Tibial nerve (tissue), 4 donors: Measurements from ENCODE around the gene KRT40. TPM values are rescaled to one million over a fixed set of nuclear protein-coding genes. Genes with fewer than 3 reads are reported as not detected.
"Not testable (repeated sequence)": the region's sequence is repeated elsewhere in the genome, so short reads cannot be mapped to it uniquely, and the experiment has no call there.

Experiments used
- DNase-seq, 2 donors: peaks; one replicate each; pipeline ENCODE4 v3.0.0-alpha.2; 2019; ENCODE audit warnings: low spot score in 2 of 2
- H3K27ac ChIP-seq, 4 donors: fragments of 200-600 bp; sonication (generic) in 3 of 4; one replicate each; pipeline ENCODE4 v1.5.1; 2017 to 2019; ENCODE audit warnings: mild to moderate bottlenecking in 1 of 4
- H3K27me3 ChIP-seq, 2 donors: fragments of 200-600 bp; sonication (generic) in 1 of 2; one replicate each; pipeline versions ENCODE4 v1.5.1 to v1.6.0; 2017 to 2019
- H3K36me3 ChIP-seq, 3 donors: fragments of 200-600 bp; sonication (generic); one replicate each; pipeline ENCODE4 v1.5.1; 2018 to 2019
- H3K4me1 ChIP-seq, 4 donors: fragments of 200-600 bp; sonication (generic) in 3 of 4; one replicate each; pipeline ENCODE4 v1.5.1; 2017 to 2019
- H3K4me3 ChIP-seq, 4 donors: fragments of 200-600 bp; sonication (generic) in 3 of 4; one replicate each; pipeline ENCODE4 v1.5.1; 2017 to 2019; ENCODE audit warnings: mild to moderate bottlenecking in 1 of 4, moderate library complexity in 1 of 4
- H3K9me3 ChIP-seq, 4 donors: fragments of 200-600 bp; sonication (generic) in 3 of 4; one replicate each; pipeline ENCODE4 v1.5.1; 2017 to 2019
- EP300 ChIP-seq, 2 donors: sonication (generic); formaldehyde crosslinking; IDR thresholded peaks; one replicate each; pipeline ENCODE4 v1.6.1; 2017; ENCODE audit warnings: antibody characterized with exemption in 2 of 2, mild to moderate bottlenecking in 1 of 2
- POLR2A ChIP-seq, 2 donors: fragments of 450-650 bp; IDR thresholded peaks; one replicate each; pipeline ENCODE4 v1.6.1; 2017; ENCODE audit warnings: antibody characterized with exemption in 2 of 2, mild to moderate bottlenecking in 2 of 2, moderate library complexity in 2 of 2
- WGBS, 2 donors: methylation state at CpG; one replicate each; pipeline ENCODE4 v1.1.5; 2018; 5-methylcytosine and 5-hydroxymethylcytosine counted together
- total RNA-seq, 4 donors: library from RNA; depleted of rRNA; stranded (reverse); fragments of >200 nt; gene quantifications; one replicate each; pipeline ENCODE4 v1.1.0, GENCODE V29; 2016
- TF ChIP-seq, protein P1 (sequence below), 5 experiments: fragments of 200-600 bp in 3 of 5; fragments of 450-650 bp in 2 of 5; sonication (generic) in 3 of 5; IDR thresholded peaks; one replicate each; pipeline ENCODE4 v1.5.1; 2016 to 2019; ENCODE audit warnings: antibody characterized with exemption in 5 of 5, mild to moderate bottlenecking in 3 of 5, moderate library complexity in 2 of 5

Gene KRT40
- total RNA-seq, 4 donors from 2014 or later: not detected

DNA sequence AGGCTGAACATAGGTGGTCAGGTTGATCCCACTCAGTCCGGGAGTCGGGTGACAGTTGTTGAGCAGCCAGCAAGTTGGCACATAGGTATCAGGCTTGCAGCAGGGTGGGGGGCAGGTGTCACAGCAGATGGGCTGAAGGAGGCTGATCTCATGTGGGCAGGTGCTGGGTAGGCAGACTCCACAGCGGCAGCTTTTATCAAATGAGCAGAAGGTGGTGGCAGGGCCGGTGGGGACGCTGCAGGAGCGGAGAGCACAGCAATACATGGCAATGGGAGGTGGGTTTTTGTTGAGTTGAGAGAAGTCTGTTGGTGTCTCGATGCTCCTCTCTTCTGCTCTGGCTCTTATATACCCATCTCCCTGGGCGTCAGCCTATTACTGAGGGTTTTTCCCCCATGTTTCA, 24.7 kb upstream of the KRT40 start, which contains the start of gene KRTAP3-1:
KRTAP3-1 (minus strand) TSS at position 318 of the 400 bp plus-strand sequence; CDS start at position 264, 54 bp downstream.
- Histone ChIP-seq H3K4me3 (no peak within 1 kb of the TSS), H3K4me1 (no peaks in the 10 kb centered on the region), H3K27me3 (no peaks in the 10 kb centered on the region), H3K27ac (no peak within 1 kb of the TSS), H3K9me3 (no peaks in the 10 kb centered on the region), H3K36me3 (no peaks in the 10 kb centered on the region)
- no peak for DNase-seq
- WGBS, 2 donors: 82 to 83% methylated on average over 8 of the region's 8 CpGs
- TF ChIP-seq, protein P1, sequence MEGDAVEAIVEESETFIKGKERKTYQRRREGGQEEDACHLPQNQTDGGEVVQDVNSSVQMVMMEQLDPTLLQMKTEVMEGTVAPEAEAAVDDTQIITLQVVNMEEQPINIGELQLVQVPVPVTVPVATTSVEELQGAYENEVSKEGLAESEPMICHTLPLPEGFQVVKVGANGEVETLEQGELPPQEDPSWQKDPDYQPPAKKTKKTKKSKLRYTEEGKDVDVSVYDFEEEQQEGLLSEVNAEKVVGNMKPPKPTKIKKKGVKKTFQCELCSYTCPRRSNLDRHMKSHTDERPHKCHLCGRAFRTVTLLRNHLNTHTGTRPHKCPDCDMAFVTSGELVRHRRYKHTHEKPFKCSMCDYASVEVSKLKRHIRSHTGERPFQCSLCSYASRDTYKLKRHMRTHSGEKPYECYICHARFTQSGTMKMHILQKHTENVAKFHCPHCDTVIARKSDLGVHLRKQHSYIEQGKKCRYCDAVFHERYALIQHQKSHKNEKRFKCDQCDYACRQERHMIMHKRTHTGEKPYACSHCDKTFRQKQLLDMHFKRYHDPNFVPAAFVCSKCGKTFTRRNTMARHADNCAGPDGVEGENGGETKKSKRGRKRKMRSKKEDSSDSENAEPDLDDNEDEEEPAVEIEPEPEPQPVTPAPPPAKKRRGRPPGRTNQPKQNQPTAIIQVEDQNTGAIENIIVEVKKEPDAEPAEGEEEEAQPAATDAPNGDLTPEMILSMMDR (IDR thresholded peaks at IDR 0.05): no peak
- TF ChIP-seq EP300 (IDR thresholded peaks at IDR 0.05) (no peak), POLR2A (IDR thresholded peaks at IDR 0.05) (no peak)

DNA sequence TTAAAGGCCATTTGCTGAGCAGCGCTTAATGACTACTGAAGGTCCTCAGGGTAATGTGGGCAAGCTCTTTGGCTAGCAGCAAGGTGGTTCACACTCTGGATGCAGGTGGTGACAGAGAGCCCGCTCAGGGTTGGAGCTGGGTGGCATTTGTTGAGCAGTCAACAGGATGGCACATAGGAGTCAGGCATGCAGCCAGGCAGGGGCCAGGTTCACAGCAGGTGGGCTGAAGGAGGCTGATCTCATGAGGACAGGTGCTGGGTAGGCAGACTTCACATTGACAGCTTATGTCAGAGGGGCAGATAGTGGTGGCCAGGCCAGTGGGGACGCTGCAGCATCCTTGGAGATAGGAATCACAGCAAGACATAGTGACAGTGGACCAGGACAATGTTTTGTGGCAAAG, 20.3 kb upstream of the KRT40 start:
- H3K27ac ChIP-seq: no peak overlapping the region
- H3K27me3 ChIP-seq: no peaks in the 10 kb centered on the region
- no peak for DNase-seq
- no peaks in the 10 kb centered on the region for H3K9me3 ChIP-seq
- no peak overlapping the region for H3K4me3 ChIP-seq
- H3K36me3 ChIP-seq: no peaks in the 10 kb centered on the region
- H3K4me1 ChIP-seq: no peaks in the 10 kb centered on the region
- TF ChIP-seq EP300 (IDR thresholded peaks at IDR 0.05) (no peak), POLR2A (IDR thresholded peaks at IDR 0.05) (no peak)
- TF ChIP-seq, protein P1 (IDR thresholded peaks at IDR 0.05): no peak
- 93 to 96% methylated on average over 3 of the region's 3 CpGs for WGBS, 2 donors

DNA sequence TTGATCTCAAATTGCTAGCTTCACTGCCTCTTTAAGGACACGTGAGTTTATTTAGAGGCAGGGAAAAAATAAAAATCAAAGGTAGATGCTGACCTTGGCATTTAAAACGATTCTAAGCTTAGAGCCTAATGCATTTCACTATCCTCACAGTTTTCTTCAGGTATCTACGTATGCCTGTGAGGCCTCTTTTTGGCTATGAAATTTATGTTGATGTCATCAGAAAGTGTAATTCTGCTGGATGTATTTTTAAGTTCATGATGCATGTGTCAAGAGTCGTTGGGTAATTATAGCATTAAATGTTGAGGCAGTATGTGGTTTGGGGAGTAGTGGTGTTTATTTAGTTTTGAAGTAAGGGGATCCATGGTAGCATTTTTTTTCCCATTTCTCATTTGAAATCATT, 19.8 kb upstream of the KRT40 start:
- Histone ChIP-seq H3K9me3 (no peaks in the 10 kb centered on the region), H3K4me1 (no peaks in the 10 kb centered on the region), H3K27me3 (no peaks in the 10 kb centered on the region), H3K27ac (no peak overlapping the region), H3K4me3 (no peak overlapping the region), H3K36me3 (no peaks in the 10 kb centered on the region)
- TF ChIP-seq, protein P1 (IDR thresholded peaks at IDR 0.05): no peak
- no peak for DNase-seq
- 65 to 68% methylated on average over 4 of the region's 4 CpGs for WGBS, 2 donors

DNA sequence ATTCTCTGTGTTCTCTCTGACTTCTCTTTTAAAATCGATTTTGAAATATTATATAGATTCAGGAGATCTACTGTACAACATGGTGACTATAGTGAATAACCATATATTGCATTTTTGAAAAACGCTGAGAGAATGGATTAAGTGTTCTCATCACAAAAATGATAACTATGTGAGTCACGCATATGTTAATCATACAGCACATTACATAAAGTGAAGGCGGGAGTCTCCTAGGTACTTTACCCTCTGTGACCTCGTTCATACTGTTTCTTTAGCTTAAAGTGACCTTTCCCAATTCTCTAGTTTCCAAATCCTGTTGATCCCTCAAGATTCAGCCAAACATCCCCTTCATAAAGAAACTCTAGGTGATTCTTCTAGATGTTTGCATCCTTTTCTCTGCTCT, 18.7 kb upstream of the KRT40 start:
- 35 to 40% methylated on average over 5 of the region's 5 CpGs for WGBS, 2 donors
- no peak for DNase-seq
- Histone ChIP-seq H3K27me3 (no peaks in the 10 kb centered on the region), H3K27ac (no peak overlapping the region), H3K4me3 (no peak overlapping the region), H3K9me3 (no peaks in the 10 kb centered on the region), H3K4me1 (no peaks in the 10 kb centered on the region), H3K36me3 (no peaks in the 10 kb centered on the region)
- TF ChIP-seq, protein P1 (IDR thresholded peaks at IDR 0.05): no peak
- TF ChIP-seq POLR2A (IDR thresholded peaks at IDR 0.05) (no peak), EP300 (IDR thresholded peaks at IDR 0.05) (no peak)

DNA sequence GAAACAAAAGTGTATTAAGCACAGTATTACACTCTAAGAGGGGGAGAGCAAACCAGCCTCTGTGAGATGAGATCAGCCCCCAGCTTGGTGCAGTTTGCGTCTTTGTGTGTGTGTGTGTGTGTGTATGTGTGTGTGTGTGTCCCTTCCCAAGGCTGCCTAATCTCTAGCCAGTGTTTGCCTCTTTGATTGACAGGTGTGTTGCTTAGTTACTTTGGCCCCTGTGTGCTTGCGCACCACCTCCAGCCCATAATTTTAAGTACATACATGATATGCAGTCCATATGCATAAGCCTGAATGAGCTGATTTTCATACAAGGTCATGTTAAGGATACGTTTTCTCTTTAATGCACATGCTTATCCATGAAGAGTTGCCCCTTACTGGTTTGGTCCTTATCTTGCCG, 17.7 kb upstream of the KRT40 start:
- peaks cover 0 to under 1% of the 10 kb centered on the region in 2 donors for H3K27me3 ChIP-seq
- no peaks in the 10 kb centered on the region for H3K4me1 ChIP-seq
- no peak overlapping the region for H3K4me3 ChIP-seq
- no peak overlapping the region for H3K27ac ChIP-seq
- 68 to 84% methylated on average over 4 of the region's 4 CpGs for WGBS, 2 donors
- no peaks in the 10 kb centered on the region for H3K36me3 ChIP-seq
- DNase-seq: no peak
- TF ChIP-seq, protein P1 (IDR thresholded peaks at IDR 0.05): no peak
- TF ChIP-seq EP300 (IDR thresholded peaks at IDR 0.05) (no peak), POLR2A (IDR thresholded peaks at IDR 0.05) (no peak)
- no peaks in the 10 kb centered on the region for H3K9me3 ChIP-seq

DNA sequence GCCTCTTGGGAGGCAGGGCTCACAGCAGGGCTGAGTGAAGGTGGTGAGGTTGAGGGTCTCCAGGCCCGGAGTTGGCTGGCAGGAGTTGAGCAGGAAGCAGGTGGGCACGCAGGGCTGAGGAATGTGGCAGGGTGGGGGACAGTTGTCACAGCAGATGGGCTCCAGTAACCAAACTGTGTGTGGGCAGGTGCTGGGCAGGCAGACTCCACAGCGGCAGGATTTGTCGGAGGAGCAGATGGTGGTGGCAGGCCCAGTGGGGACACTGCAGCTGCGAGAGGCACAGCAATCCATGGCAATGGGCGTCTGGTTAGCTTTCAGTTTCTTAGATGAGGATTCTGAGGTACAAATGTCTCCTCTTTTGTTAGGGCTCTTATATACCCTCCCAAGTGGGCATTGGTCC, 15.4 kb upstream of the KRT40 start, which contains the start of gene KRTAP3-2:
KRTAP3-2 (minus strand) TSS at position 344 of the 400 bp plus-strand sequence; CDS start at position 291, 53 bp downstream.
- not testable (repeated sequence) for H3K27me3 ChIP-seq, H3K27ac ChIP-seq, H3K4me1 ChIP-seq, H3K36me3 ChIP-seq, H3K9me3 ChIP-seq, H3K4me3 ChIP-seq, DNase-seq
- WGBS, 2 donors: 73 to 89% methylated on average over 6 of the region's 6 CpGs
